HL-60 (cell line): ENCODE results near the gene GRB10.

Experiments
- CTCF ChIP-seq: IDR thresholded peaks from one replicate; pipeline ENCODE4 v1.5.1; 2011; ENCODE audit warnings: low read length, control low read depth, inconsistent platforms; ENCODE audit not compliant: insufficient read depth
- GABPA ChIP-seq: IDR thresholded peaks from 2 replicates; pipeline ENCODE4 v1.6.1; 2012; ENCODE audit warnings: low read depth
- POLR2AphosphoS5 ChIP-seq: IDR thresholded peaks from 2 replicates; pipeline ENCODE4 v1.6.1; 2012; ENCODE audit warnings: low read depth
- REST ChIP-seq: IDR thresholded peaks from 2 replicates; pipeline ENCODE4 v1.6.1; 2012; ENCODE audit warnings: low read depth; ENCODE audit not compliant: insufficient replicate concordance
- SPI1 ChIP-seq: IDR thresholded peaks from 2 replicates; pipeline ENCODE4 v1.6.1; 2012; ENCODE audit warnings: low read depth, mild to moderate bottlenecking, borderline replicate concordance

GRCh38 chr7:50785346-50785745 is 2.6 kb upstream of the GRB10 start:
- no peak for TF ChIP-seq CTCF
- TF ChIP-seq REST, result no peak
- TF ChIP-seq POLR2AphosphoS5, result no peak
- TF ChIP-seq GABPA, result no peak
- no peak for TF ChIP-seq SPI1
